Fibroblast of skin of abdomen (primary cell): ENCODE data around the gene MLPH.
A peak's percentile ranks its signal among the peaks of the same experiment; 100 is the strongest.
"Not testable (repeated sequence)": the region's sequence is repeated elsewhere in the genome, so short reads cannot be mapped to it uniquely, and the experiment has no call there.

ENCODE experiments used
- DNase-seq: peaks from one replicate; pipeline ENCODE4 v3.0.0-alpha.2; 2013

The MLPH gene

DNA sequence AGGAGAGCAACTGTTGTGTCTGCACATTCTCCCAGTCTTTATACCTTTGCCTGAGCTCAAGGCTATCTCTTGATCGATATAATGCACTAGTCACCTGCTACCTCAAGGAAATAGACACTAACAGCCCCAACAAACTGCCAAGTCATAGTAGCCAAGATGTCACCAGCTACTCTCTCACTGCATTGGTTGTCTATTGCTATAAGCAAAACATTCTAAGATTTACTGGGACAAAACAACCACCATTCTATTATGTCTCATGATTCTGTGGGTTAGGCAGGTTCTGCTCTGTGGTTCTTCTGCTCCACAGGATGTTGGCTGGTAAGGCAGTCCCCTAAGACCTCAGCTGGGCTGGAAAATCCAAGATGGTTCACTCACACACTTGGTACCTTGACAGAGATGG, 28.5 kb upstream of the MLPH start:
- DNase-seq, result no peak

DNA sequence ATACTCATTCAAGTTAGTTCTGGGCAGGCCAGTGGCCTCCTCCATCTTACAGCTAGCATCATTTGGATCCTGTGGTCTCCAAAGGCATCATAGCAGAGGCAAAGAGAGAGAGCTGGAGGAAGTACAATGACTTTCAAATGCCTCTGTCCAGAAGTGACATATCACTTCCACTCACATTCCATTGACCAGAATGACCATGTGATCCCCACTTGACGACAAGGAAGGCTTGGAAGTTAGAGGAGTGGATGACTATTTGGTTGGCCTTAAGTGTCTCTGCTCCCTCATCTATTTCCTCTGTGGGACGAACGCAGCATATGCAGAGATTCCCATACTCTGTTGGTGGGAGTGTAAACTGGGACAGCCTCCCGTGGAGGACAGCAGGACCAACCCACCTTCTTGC, 27.8 kb upstream of the MLPH start:
- DNase-seq, result no peak

DNA sequence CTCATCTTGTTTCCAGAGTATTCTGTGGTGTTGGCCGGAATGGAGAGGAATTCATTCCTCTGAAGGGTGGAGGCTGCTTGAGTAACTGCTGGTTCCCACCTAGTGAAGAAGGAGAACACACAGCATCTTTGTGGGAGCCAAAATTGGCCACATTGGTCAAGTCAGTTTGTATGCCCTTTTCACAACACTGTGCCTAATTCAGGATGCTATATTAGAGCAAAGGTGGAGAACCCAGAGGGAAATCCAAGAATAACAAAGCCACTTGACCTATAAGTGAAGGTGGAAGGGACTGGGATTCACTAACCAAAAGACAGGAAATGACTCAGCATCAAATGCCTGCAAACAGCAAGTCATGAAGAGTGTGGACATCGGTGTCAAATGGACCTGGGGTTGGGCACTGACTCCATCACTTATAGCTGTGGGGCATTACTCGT, 27.3 kb upstream of the MLPH start:
- peak; percentile 70 for DNase-seq

DNA sequence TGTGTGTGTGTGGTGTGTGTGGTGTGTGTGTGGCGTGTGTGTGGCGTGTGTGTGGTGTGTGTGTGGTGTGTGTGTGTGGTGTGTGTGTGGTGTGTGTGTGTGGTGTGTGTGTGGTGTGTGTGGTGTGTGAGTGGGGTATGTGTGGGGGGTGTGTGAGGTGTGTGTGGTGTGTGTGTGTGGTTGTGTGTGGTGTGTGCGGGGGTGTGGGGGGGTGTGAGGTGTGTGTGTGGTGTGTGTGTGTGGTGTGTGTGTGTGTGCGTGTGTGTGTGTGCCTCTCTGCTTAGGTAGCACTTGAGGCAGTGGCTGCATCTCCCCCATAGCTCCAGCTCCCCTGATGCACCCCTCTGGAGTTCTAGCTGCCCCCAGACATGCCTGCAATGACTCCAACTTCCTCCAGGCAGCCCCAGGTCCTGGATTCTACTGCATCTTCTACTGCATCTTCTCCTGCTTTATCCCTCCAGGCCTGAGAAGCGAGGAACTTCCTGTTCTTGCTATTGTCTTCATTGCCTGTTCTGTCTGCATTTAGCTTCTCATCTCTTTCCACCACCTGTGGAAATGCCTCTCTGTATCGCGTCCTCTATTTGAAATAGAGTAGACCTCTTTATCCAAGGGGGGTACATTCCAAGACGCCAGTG, 22.2 kb upstream of the MLPH start:
- peak; percentile 31 for DNase-seq

DNA sequence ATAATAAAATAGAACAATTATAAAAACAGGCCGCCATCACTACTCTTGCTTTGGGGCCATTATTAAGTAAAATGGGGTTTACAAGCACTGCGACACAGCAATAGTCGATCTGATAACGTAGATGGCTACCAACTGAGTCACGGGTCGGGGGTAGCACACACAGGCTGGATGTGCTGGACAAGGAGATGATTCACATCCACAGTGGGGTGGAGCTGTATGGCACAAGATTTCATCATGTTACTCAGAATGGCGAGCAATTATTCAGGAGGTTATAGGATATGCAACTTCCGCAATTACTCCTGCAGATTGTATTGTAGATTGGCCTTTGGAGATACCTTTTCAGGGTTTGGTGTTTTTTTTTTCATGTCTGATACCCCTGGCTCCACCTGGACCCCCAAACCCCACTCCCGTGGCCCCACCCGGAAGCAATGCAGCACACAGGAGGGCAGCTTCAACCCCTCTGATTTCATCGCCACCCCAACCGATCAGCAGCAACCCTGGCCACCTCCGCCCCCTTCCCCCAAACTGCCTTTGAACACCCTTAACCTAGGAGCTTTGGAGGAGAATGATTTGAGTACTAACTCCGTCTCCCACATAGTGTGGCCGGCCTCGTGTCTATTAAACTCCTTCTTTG, 21.4 kb upstream of the MLPH start:
- peak; percentile 96 for DNase-seq

DNA sequence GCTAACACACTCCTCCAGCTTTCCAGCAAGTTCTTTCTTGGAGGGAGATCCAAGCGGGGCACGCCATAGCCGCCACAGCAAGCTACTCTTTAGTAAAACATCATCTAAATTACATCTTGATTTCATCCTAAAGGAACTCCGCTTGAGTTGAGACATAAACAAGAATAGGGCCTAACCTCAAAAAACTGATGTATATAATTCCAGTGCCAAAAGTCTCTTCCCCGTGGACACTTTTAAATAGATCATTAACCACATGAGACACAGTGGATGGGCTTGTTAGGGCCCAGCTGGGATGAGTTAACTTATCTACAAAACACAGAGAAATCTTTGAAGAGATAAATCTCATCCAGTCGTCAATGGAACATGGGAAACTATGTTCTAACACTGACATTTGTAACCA, 20.8 kb upstream of the MLPH start:
- DNase-seq, result peak; percentile 86

DNA sequence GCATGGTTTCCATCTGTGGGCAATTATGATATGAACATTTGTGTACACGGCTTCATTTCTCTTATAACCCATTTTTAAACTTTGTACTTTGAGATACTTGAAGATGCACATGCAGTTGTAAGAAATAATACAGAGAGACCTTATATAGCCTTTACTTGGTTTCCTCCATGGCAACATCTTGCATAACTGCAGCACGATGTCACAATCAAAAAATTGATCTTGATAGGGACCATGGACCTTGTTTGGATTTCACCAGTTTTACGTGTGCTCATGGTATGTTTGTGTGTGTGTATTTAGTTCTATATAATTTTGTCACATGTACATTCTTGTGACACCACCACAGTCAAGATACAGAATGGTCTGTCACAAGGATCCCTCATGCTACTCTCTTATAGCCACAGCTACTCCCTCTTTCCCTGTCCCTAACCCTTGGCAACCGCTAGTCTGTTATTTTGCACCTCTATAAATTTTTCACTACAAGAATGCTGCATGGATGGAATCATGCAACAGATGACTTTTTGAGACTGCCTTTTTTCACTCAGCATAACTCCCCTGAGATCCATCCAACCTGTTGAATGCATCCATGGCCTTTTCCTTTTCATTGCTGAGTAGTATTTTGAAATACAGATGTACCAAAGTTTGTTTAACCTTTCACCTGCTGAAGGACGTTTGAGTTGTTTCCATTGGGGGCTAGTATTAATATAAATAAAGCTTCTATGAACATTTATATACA, 19.4 kb upstream of the MLPH start:
- DNase-seq, result no peak

DNA sequence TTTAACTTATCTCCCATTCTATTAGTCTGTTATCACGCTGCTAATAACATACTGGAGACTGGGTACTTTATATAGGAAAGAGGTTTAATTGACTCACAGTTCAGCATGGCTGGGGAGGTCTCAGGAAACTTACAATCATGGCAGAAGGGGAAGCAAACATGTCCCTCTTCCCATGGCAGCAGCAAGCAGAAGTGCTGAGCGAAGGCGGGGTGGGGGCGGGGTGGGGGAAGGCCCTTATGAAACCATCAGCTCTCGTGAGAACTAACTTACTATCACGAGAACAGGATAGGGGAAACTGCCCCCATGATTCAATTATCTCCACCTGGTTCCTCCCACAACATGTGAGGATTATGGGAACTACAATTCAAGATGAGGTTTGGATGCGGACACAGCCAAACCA, 17.6 kb upstream of the MLPH start:
- not testable (repeated sequence) for DNase-seq

DNA sequence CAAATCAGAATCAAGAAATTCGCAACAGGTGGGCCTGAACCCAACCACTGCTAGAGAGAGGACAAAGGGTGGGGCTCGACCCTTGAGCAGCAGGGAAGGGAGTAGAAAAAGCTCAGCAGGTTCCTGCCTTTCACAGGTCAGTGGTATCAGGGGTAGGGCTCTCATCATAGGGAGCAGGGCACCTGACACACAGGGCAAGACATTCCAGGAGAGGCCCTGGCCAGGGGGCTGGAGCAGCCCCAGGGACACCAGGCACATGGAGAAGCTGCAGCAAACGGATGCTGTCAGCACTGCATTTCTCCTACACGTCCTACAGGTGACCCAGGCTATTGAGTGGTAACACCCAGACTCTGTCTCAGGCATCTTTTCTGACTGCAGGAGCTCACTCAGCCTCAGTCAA, 17.2 kb upstream of the MLPH start:
- no peak for DNase-seq

DNA sequence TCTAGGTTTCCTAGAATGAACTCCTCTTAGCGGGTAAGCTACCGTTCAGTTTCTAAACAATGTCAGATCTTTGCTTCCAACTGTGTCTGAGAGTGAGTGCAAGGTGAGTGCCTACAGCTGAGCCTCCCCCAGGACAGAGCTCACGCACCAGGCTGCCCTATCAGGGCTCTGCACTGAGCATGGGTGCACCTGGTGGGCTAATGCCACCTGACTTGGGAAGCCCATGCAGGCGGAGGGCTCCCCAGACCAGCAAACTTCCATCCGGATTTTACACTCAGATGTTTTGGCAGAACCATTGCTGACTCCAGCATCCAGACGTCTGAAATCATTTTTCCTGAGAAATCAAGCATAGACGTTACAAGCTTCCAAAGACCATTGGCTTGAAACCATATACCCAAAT, 16.1 kb upstream of the MLPH start:
- DNase-seq, result no peak

DNA sequence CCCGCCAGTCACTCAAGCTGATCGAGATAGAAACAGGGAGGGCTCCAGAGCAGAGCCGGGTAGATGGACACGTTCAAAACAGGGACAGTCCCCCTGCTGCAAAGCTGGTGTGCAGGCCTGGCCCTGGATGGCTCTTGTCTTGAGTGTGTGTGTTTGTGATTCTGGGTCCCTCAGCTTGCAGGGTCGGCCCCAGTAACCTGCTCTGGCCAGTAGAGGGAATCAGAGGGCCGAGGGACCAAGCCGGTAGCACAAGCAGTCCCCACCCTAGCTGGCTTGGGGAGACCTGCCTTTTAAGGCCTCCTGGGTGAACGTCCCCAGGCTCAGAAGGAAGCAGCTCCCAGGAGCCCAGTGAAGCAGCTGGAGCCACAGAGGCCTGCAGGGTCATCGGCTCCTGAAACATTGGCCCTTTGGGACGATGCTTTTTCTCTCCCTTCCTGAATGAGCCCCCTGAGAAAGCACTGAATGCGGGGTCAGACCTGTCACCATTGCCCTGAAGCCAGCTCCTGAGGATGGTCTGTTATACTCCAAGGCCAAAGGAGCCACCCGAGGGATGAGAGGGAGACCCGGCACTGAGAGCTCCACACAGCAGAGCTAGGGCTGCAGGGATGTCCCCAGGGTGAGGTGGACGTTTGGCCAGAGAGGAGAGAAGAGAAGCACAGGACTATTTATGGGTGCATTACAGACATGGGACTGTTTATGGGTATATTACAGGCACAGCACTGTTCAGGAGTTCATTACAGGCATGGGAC, 15.4 kb upstream of the MLPH start:
- peak; percentile 44 for DNase-seq

DNA sequence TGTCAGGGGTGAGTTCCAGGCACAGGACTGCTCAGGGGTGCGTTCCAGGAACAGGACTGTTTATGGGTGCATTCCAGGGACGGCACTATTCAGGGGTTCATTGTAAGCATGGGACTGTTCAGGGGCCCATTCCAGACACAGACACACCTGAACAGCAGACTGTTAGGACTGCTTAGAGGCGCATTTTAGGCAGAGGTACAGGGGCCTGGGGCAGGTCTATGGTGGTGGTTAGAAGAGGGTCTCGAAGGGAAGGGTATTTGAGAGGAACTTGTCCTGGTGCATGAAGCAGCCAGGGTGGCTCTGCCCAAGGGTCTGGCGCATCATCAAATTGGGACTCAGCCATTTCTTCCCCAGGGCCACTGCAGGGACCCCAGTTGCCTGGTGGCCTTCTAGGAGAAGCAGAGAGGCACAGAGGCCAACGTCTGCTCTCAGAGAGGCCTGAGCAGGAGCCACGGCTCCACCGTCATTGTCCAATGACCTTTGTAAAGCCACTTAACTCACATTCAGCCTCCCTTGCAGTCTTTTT, 14.8 kb upstream of the MLPH start:
- no peak for DNase-seq

DNA sequence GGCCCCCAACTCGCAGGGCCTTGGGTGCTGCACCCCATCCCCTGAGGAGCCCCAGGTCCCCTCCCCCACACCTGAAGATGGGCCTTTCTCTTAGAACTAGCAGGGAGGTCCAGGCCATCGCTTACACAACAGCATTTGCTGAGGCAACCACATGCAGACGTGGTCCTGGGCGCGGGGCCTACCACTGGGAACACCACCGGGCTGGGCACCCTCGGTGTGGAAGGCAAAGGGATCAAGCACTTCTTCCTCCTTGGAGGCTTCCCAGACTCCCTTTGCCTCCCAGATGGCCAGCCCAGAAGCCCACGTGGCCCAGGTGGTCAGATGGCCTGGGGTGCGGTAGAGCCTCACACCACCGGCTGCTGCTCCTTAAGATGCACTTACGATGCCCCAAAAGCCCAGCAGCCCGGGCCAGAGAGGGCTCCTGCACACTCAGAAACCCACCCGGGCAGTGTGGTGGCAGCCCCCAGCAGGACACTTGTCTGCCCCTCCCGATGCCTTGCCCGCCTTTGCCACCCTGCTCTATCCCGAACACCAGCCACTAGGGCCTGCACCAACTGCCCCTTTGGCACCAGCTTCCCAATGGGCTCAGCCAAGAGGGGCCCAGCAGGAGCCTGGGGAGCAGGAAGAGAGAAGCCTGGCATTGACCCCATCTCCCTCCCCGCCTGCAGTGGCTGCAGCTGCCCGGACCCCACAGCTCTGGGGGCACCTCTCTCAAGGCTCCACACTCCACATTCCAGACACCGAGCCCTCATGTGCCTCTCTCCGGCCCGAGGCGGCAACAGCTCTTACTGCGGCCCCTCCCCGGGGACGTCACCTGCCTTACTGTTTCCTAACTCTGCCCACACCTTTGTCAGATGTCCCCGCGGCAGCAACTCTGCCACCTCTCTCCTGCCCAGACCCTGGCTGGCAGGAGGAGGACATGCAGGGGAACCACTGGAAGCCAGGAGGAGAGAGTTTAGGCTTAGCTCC, 13.9 kb upstream of the MLPH start:
- DNase-seq, result no peak

DNA sequence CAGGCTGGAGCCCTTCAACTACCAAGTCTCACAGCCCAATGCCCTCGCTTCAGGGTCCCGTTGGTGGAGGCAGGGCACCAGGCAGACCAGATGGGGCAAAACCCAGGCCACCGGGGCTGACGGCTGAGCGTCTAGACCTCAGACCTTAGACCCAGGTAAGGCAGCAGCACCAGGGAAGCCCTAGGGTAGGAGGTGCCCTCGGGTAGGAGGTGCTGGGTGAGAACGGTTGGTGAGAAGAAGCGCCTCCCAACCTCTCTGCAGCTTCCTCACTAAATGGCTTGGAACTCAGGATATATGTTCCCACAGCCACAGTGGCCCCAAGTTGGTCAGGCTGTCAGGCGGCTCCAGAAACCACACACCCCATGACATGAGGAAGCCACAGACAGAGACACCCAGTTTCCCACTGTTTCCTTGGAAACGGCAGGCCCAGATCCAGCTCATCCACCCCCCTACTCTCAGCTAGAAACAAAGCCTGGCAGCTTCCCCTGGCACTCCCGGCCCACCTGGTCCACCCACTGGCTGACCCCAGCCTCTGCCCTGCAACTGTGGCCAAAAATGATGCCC, 13.1 kb upstream of the MLPH start:
- DNase-seq, result peak; percentile 65

DNA sequence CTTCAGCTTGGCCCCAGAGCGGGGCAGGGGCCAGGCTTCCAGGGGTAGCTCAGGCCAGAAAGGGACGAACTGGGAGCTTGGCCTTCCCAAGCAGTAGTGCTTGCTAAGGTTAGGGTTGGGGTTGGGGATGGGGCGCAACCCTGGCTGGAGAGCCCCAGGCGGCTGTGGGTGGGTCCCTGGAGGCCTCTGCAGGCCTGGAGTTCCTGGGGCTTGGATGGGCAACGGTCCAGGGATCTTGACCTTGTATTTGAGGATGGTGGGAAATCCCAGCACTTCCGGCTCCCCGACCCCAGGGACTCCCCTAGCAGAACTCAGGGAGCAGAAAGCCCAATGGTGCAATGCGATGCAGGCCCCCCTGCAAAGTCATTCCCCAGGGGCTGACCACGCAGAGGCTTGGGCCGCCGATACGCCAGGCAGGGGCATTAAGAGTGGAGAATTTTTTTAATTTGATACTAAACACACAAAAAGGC, 12.6 kb upstream of the MLPH start:
- DNase-seq, result no peak

DNA sequence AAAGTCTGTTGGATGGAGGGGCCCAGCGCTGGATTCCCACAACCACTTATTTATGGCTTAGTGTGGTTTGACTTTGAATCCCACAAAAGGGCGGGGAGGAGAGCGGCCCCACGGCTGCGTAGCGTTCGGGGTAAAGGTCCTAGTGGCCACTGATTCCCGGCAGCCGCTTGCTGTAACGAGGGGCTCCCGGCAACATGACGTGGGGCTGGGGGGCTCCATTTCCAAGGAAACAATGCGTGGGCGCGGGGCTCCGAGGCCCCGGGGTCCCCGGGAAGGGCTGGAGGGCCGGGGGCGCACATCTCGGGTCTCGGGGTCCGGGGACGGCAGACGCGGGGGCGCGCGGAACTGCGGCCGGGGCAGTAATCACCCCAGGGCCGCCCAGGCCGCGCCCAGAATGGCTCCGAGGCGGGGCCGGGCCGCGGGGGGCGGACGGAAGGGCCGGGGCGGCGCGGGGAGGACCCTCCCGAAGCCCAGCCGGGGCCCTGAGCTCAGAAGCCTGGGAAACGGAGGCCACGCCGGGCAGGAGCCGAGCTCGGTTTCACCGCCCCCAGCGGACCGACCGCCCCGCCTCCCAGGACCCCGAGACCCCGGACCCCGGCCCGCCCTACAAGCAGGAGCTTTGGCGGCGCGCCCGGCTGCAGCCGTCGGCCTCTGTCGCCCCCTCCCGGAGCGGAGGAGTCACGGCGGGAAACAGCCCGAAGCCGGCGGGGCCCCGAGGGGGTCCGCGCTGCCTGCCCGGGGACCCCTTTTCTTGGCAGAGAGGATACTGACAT, 11.9 kb upstream of the MLPH start:
- DNase-seq, result peak; percentile 83

DNA sequence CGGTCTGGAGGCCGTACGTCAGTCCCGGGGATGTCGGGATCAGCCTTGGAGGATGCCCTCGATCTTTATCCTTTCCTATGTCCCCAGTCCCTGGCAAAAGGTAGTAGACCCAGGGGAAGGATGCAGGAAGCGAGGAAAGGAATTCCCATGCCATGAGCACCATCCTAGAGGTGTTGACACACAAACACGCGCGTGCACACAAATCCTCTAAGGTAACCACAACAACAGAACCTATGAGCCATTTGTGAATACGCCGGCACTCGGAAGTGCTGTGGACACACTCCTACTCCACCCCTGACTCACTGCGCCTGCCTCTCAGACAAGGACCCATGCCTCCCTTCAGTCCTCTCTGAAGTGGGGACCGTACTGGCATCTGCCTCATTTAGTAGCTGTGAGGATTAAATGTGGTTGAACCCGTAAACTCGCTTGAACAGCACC, 11.3 kb upstream of the MLPH start:
- DNase-seq, result peak; percentile 55

DNA sequence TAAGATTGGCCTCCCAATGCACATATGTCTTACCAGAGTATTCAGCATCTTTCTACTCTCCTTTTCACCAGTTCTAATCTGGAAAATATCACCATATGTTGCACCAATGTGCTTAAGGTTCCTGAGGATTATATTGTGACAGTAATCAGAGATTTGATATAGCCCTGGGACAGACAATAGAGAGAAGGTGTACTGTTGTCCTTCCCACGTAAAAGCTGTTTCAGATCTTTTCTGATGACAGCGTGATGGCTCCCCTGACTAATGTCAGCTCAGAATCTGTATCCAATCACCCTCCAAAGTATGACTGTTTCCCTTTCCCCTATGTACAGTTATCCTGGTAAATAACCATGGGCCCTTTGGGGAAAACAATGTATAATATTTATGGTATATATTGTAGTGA, 9.0 kb upstream of the MLPH start:
- no peak for DNase-seq

DNA sequence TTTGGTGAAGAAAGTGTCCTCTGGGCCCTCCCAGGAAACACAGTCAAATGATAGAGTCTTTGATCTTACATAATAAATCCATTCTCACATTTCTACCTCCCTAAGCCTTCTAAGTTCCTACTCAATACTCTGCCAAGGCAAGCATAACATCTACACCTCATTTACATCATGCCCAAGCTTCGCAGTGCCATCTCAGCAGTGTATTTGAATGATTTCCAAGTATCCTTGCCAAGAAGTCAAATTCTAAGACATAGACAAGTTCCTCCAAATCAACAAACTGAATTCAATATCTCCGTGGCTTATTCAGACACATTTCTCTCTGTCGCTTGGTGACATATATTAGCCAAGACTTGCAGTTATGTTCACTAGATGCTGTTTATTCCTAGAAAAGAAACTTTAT, 8.1 kb upstream of the MLPH start:
- DNase-seq, result no peak

DNA sequence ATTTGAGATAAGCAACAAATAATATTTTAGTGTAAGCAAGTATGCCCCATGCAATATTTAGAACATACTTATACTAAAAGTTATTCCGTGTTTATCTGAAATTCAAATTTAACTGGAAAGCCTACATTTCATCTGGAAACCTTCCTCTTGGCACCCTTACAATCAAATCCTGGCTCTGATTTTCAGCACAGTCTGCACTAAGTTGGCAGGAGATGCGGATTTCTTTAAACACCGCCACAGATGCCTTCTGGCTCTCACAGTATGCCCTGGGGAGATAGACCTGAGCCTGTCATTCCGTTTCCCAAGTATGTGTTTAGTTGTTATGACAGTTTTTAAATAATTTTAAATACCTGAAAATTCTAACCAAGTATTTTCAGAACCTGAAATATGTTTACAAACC, 7.3 kb upstream of the MLPH start:
- no peak for DNase-seq

DNA sequence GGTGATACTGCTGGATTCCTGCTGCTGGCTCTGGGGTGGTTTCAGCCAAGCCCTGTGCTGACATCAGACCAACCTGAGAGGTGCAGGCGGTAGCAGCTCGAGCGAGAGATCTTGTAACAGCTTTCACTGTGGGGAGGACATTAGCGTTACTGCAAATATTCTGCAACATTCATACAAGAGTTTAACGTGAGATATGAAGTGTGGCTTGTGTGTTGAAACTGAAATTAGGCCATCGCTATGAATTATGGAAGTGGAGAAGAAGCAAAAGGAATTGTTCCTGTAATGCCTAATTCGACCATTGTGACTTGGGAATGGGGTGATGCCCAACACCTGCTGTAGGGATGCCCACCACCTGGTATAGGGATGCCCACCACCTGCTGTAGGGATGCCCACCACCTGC, 6.5 kb upstream of the MLPH start:
- no peak for DNase-seq
